SK-N-SH treated with all-trans-retinoic acid at 6 μM for 48 hours (cell line): ENCODE data around the gene FOXG1.

ENCODE experiments used
- ATAC-seq: fragments of 200-7000 bp; cut with Tn5 transposase; 3 replicates; pipeline ENCODE4 v1.9.1; 2020; ENCODE audit warnings: mild to moderate bottlenecking, moderate library complexity
- ARNTL ChIP-seq: fragments of 450-650 bp; formaldehyde crosslinking; IDR thresholded peaks from 2 replicates; pipeline ENCODE4 v1.5.0; 2020; ENCODE audit warnings: low read depth, mild to moderate bottlenecking, moderate library complexity, borderline replicate concordance
- BACH2 ChIP-seq: fragments of 250-450 bp; sonication (Bioruptor Pico); IDR thresholded peaks from 2 replicates; pipeline ENCODE4 v1.9.0; 2021; ENCODE audit warnings: mild to moderate bottlenecking, borderline replicate concordance
- CREB5 ChIP-seq: fragments of 250-450 bp; sonication (Bioruptor Pico); IDR thresholded peaks from 2 replicates; pipeline ENCODE4 v1.5.1; 2020; ENCODE audit warnings: low read depth, mild to moderate bottlenecking, moderate library complexity
- CSDC2 ChIP-seq: fragments of 250-450 bp; sonication (Bioruptor Pico); IDR thresholded peaks from 2 replicates; pipeline ENCODE4 v1.5.0; 2020; ENCODE audit warnings: mild to moderate bottlenecking, moderate library complexity
- CSRNP3 ChIP-seq: fragments of 250-450 bp; sonication (Bioruptor Pico); IDR thresholded peaks from 2 replicates; pipeline ENCODE4 v1.5.1; 2021; ENCODE audit warnings: mild to moderate bottlenecking, moderate library complexity
- ESRRG ChIP-seq: fragments of 250-450 bp; sonication (Bioruptor Pico); IDR thresholded peaks from 2 replicates; pipeline ENCODE4 v1.6.1; 2021; ENCODE audit warnings: mild to moderate bottlenecking
- GLIS3 ChIP-seq: fragments of 250-450 bp; sonication (Bioruptor Pico); IDR thresholded peaks from 2 replicates; pipeline ENCODE4 v1.5.0; 2020; ENCODE audit warnings: mild to moderate bottlenecking, moderate library complexity
- ISL1 ChIP-seq: fragments of 250-450 bp; sonication (Bioruptor Pico); IDR thresholded peaks from 2 replicates; pipeline ENCODE4 v2.1.2; 2022; ENCODE audit warnings: mild to moderate bottlenecking, moderate library complexity
- PATZ1 ChIP-seq: fragments of 250-450 bp; sonication (Bioruptor Pico); IDR thresholded peaks from 2 replicates; pipeline ENCODE4 v1.8.0; 2020; ENCODE audit warnings: mild to moderate bottlenecking, moderate library complexity, borderline replicate concordance
- PPARA ChIP-seq: fragments of 250-450 bp; sonication (Bioruptor Pico); IDR thresholded peaks from 2 replicates; pipeline ENCODE4 v1.5.0; 2020; ENCODE audit warnings: mild to moderate bottlenecking, borderline replicate concordance
- RARB ChIP-seq: fragments of 250-450 bp; sonication (Bioruptor Pico); IDR thresholded peaks from 2 replicates; pipeline ENCODE4 v1.8.0; 2021; ENCODE audit warnings: mild to moderate bottlenecking, moderate library complexity
- SNAI2 ChIP-seq: fragments of 250-450 bp; sonication (Bioruptor Pico); IDR thresholded peaks from 2 replicates; pipeline ENCODE4 v1.5.0; 2020; ENCODE audit warnings: mild to moderate bottlenecking, moderate library complexity
- TCF4 ChIP-seq: fragments of 250-450 bp; sonication (Bioruptor Pico); IDR thresholded peaks from 2 replicates; pipeline ENCODE4 v1.8.0; 2021; ENCODE audit warnings: mild to moderate bottlenecking, moderate library complexity, borderline replicate concordance
- TSHZ2 ChIP-seq: fragments of 250-450 bp; sonication (Bioruptor Pico); IDR thresholded peaks from 2 replicates; pipeline ENCODE4 v1.5.0; 2020; ENCODE audit warnings: mild to moderate bottlenecking, moderate library complexity
- ZC3H10 ChIP-seq: fragments of 250-450 bp; sonication (Bioruptor Pico); IDR thresholded peaks from 2 replicates; pipeline ENCODE4 v1.5.1; 2021; ENCODE audit warnings: mild to moderate bottlenecking, moderate library complexity
- ZFP3 ChIP-seq: fragments of 250-450 bp; sonication (Bioruptor Pico); IDR thresholded peaks from 2 replicates; pipeline ENCODE4 v1.5.0; 2020; ENCODE audit warnings: mild to moderate bottlenecking, moderate library complexity
- ZFP30 ChIP-seq: fragments of 450-650 bp; formaldehyde crosslinking; IDR thresholded peaks from 2 replicates; pipeline ENCODE4 v1.5.0; 2022; ENCODE audit warnings: mild to moderate bottlenecking, moderate library complexity
- ZNF565 ChIP-seq: fragments of 450-650 bp; formaldehyde crosslinking; conservative IDR thresholded peaks from 2 replicates; pipeline ENCODE4 v1.5.0; 2020; ENCODE audit warnings: low read depth, mild to moderate bottlenecking, moderate library complexity
- ZNF70 ChIP-seq: fragments of 450-650 bp; formaldehyde crosslinking; IDR thresholded peaks from 2 replicates; pipeline ENCODE4 v1.5.0; 2020; ENCODE audit warnings: mild to moderate bottlenecking, moderate library complexity
- ZNF8 ChIP-seq: fragments of 450-650 bp; formaldehyde crosslinking; IDR thresholded peaks from 2 replicates; pipeline ENCODE4 v1.5.0; 2020; ENCODE audit warnings: mild to moderate bottlenecking, moderate library complexity

The FOXG1 gene

GRCh38 chr14:28778138-28779117, 11.8 kb downstream of the FOXG1 start:
- TF ChIP-seq CSDC2 (no peak), ZNF8 (CRISPR knock-in tag) (no peak), RARB (CRISPR knock-in tag) (no peak), SNAI2 (CRISPR knock-in tag) (no peak)

GRCh38 chr14:28779456-28779855, 12.9 kb downstream of the FOXG1 start:
- no peak for ATAC-seq
- no peak for TF ChIP-seq PPARA (CRISPR knock-in tag)
- no peak for TF ChIP-seq ZFP3 (CRISPR knock-in tag)
- no peak for TF ChIP-seq SNAI2 (CRISPR knock-in tag)
- TF ChIP-seq ZC3H10, result no peak
- no peak for TF ChIP-seq ZNF8 (CRISPR knock-in tag)
- TF ChIP-seq TSHZ2 (CRISPR knock-in tag), result no peak
- no peak for TF ChIP-seq CSRNP3
- TF ChIP-seq PATZ1 (CRISPR knock-in tag), result no peak
- no peak for TF ChIP-seq ESRRG (CRISPR knock-in tag)

More at GRCh38 chr14:28778138-28779117, 11.8 kb downstream of the FOXG1 start:
- ATAC-seq, result no peak

- ATAC-seq, result no peak
- TF ChIP-seq BACH2 (CRISPR knock-in tag) (no peak), ZFP3 (CRISPR knock-in tag) (no peak), GLIS3 (no peak), CREB5 (CRISPR knock-in tag) (no peak), PATZ1 (CRISPR knock-in tag) (no peak), ZNF565 (CRISPR knock-in tag) (no peak), ZFP30 (CRISPR knock-in tag) (no peak), ARNTL (no peak), CSDC2 (no peak), TCF4 (CRISPR knock-in tag) (no peak), TSHZ2 (CRISPR knock-in tag) (no peak), ZC3H10 (no peak), PPARA (CRISPR knock-in tag) (no peak), ZNF70 (CRISPR knock-in tag) (no peak), SNAI2 (CRISPR knock-in tag) (no peak), ISL1 (CRISPR knock-in tag) (no peak)
Observed at GRCh38 chr14:28780843-28781820, 14.5 kb downstream of the FOXG1 start.
